ENCODE results near the gene PRADC1. TPM values are rescaled to one million over a fixed set of nuclear protein-coding genes. Genes with fewer than 3 reads are reported as not detected.
A peak's percentile ranks its signal among the peaks of the same experiment; 100 is the strongest.

PRADC1 gene
- total and polyA plus RNA-seq, 9 of the 15 experiments (the other 6 are each of a cell fraction or from before 2014, with no cell fraction given), result 7.3 to 47.4 (median 34.2) TPM

GRCh38 chr2:73214120-73215035 is 18.7 kb downstream of the PRADC1 start, which contains the start of gene SMYD5 (continued):
- TF ChIP-seq ETS1 (conservative IDR thresholded peaks at IDR 0.05; ENCODE audit: control insufficient read depth, low read depth, low read length), result peak; percentile 94
- no peak for TF ChIP-seq ZNF175 (CRISPR knock-in tag; IDR thresholded peaks at IDR 0.05; ENCODE audit: low read depth)
- TF ChIP-seq PHF8 (IDR thresholded peaks at IDR 0.05; ENCODE audit: borderline replicate concordance, low read length), result peak; percentile 79; the same call in 1 of the 2 replicates
- TF ChIP-seq MAZ (CRISPR knock-in tag; conservative IDR thresholded peaks at IDR 0.05 in 1 of 2, IDR thresholded peaks at IDR 0.05 in 1 of 2), result peak in 1 of 2 experiments; percentile 65; a peak in 3 of 4 replicates
- 0 out of 2 replicates have a peak, but pooled peaks have one; percentile 69 for TF ChIP-seq MTA3 (IDR thresholded peaks at IDR 0.05; ENCODE audit: borderline replicate concordance)
- TF ChIP-seq RBBP5 (IDR thresholded peaks at IDR 0.05; ENCODE audit: borderline replicate concordance, insufficient read depth, low read length, poor library complexity, severe bottlenecking), result peak; percentile 97
- TF ChIP-seq ZBED1 (IDR thresholded peaks at IDR 0.05), result 0 out of 2 replicates have a peak, but pooled peaks have one; percentile 34
- TF ChIP-seq CREM (IDR thresholded peaks at IDR 0.05; ENCODE audit: low read depth), result peak; percentile 74
- peak; percentile 76 for TF ChIP-seq SUPT5H (IDR thresholded peaks at IDR 0.05)
- peak; percentile 66 for TF ChIP-seq HNRNPLL (IDR thresholded peaks at IDR 0.05; ENCODE audit: low read depth, low read length, poor library complexity, severe bottlenecking)
- TF ChIP-seq MNT (conservative IDR thresholded peaks at IDR 0.05), result peak; percentile 94 to 98
- TF ChIP-seq TAF9B (IDR thresholded peaks at IDR 0.05; ENCODE audit: partially characterized antibody), result peak; percentile 65
- TF ChIP-seq BRF1 (IDR thresholded peaks at IDR 0.05; ENCODE audit: borderline replicate concordance, extremely low read depth, insufficient read length), result no peak
- TF ChIP-seq ZBTB2 (IDR thresholded peaks at IDR 0.05), result peak; percentile 8; the same call in 1 of the 2 replicates
- peak; percentile 74; the same call in 1 of the 2 replicates for TF ChIP-seq TFAP4 (CRISPR knock-in tag; IDR thresholded peaks at IDR 0.05; ENCODE audit: borderline replicate concordance)
- no peak for TF ChIP-seq SPI1 (IDR thresholded peaks at IDR 0.05; ENCODE audit: borderline replicate concordance, low read depth, low read length)
- no peak for TF ChIP-seq ZNF23 (CRISPR knock-in tag; IDR thresholded peaks at IDR 0.05)
- TF ChIP-seq KLF13 (tag; IDR thresholded peaks at IDR 0.05; ENCODE audit: borderline replicate concordance, low read depth), result peak; percentile 97
- TF ChIP-seq TARDBP (IDR thresholded peaks at IDR 0.05), result peak; percentile 21; the same call in 1 of the 2 replicates
- peak; percentile 73 for TF ChIP-seq SIN3B (IDR thresholded peaks at IDR 0.05; ENCODE audit: low read depth)
- TF ChIP-seq SAFB (IDR thresholded peaks at IDR 0.05; ENCODE audit: borderline replicate concordance, low read depth, low read length), result peak; percentile 95
- no peak for TF ChIP-seq ZNF239 (CRISPR knock-in tag; IDR thresholded peaks at IDR 0.05)

Data from K562 (cell line).